GM12872 (cell line): ENCODE measurements around the gene TNFRSF19.

Source experiments
- CTCF ChIP-seq: IDR thresholded peaks from 3 replicates; pipeline ENCODE4 v1.5.1; 2011; ENCODE audit warnings: low read depth, mild to moderate bottlenecking, low read length, moderate library complexity; ENCODE audit not compliant: insufficient read depth

TNFRSF19 gene

DNA sequence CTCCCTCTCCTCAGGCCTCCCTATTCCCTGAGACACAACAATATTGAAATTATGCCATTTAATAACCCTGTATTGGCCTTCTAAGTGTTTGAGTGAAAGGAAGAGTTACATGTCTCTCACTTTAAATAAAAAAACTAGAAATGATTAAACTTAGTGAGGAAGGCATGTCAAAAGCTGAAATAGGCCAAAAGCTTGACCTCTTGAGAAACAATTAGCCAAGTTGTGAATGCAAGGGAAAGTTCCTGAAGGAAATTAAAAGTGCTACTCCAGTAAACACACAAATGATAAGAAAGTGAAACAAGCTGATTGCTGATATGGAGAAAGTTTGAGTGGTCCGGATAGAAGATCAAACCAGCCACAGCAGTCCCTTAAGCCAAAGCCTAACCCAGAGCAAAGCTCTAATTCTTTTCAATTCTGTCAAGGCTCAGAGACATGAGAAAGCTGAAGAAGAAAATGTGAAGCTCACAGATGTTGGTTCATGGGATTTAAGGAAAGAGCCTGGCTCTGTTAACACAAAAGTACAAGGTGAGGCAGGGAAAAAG is 127.6 kb downstream of the TNFRSF19 start:
- TF ChIP-seq CTCF: no peak

GRCh38 chr13:23699271-23699670 is 129.1 kb downstream of the TNFRSF19 start:
- no peak for TF ChIP-seq CTCF

GRCh38 chr13:23701186-23701585 is 131.0 kb downstream of the TNFRSF19 start:
- no peak for TF ChIP-seq CTCF

DNA sequence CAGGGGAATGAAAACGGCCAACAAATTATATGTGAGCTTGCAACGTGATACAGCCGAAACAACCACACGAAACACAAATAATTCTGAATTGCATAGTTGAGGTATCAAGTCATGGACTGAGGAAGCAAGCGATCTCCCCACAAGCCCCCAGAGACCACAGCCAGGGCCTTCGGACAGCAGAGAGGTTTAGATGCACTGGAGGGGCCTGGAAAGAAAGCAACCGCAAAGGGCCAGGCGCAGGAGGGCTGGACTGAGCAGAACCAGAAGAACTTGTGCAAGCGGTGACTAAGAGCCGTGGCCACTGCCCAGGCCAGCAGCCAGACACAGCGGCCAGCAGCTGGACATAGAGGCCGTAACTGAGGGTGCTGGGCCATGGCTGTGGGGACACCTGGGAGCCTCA is 131.4 kb downstream of the TNFRSF19 start:
- no peak for TF ChIP-seq CTCF

- no peak for TF ChIP-seq CTCF
Observed at GRCh38 chr13:23703246-23703860, 133.1 kb downstream of the TNFRSF19 start.

DNA sequence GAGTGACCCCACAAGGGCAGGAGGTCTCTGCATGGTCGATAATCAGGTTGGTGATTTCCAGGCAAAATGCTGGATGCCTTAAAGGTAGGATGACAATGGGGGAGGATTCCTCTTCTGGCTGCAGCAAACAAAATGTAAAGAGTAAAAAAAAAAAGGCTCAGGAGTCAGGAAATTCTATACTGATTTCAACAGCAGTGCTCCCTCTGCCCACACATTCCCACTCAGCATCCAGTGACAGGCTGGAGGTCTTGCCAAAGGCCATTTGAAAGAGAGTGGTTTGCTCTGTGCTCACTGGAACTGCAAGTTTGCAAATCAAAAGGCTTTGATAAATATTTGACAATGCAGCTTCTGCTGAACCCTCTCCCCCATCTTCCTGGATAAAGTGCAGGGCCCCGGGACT is 135.4 kb downstream of the TNFRSF19 start:
- TF ChIP-seq CTCF: no peak

DNA sequence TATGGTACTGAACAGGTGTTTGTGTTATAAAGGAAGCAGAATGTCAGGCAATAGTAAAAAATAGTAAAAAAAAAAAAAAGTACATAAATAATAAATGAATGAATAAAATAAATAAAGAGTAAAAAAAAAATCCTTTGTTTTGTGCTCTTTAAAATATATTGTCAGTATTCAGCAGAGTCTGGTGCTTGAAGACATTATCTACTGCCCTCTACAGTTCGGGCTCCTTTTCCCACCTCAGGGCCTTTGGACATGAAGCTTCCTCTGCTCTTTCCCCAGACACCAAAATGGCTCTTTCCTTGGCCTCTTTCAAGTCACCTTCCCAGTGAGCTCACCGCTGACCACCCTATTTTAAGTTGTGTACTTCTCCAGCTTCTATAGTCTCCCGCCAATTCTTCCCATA is 137.5 kb downstream of the TNFRSF19 start:
- TF ChIP-seq CTCF: peak; percentile 28; the same call in 1 of the 3 replicates

DNA sequence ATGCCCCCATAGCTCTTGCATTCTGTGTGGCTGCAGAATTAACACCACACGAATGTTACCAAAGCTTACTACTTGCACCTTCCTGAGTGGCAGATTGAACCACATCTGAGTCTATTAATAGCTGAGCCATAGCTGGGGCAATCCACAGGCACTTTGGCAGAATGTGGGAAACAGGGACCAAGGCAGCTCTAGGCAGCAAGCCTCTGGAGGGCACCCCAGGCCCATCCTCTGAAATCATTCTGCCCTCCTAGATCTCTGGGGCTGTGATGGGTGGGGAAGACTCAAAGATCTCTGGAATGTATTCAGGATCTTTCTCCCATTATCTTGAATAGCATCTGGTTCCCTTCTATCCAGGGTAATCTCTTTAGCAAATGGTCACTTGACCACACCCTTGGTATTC is 139.3 kb downstream of the TNFRSF19 start:
- TF ChIP-seq CTCF: peak; percentile 28; the same call in 1 of the 3 replicates
